Measurements from ENCODE around the gene CCDC158.

Gene CCDC158

GRCh38 chr4:76357981-76358380 is 63.0 kb downstream of the CCDC158 start:
- H3K27ac ChIP-seq = no peak overlapping the region
- no peak for TF ChIP-seq CTCF (conservative IDR thresholded peaks at IDR 0.05)

- no peak for TF ChIP-seq CTCF (conservative IDR thresholded peaks at IDR 0.05)
- no peak overlapping the region for H3K27ac ChIP-seq
Observed at GRCh38 chr4:76354517-76355473, 66.1 kb downstream of the CCDC158 start.

- TF ChIP-seq CTCF (conservative IDR thresholded peaks at IDR 0.05) = no peak
- H3K27ac ChIP-seq = no peak overlapping the region
Observed at GRCh38 chr4:76342803-76343202, 78.1 kb downstream of the CCDC158 start.

GRCh38 chr4:76342191-76342590 is 78.8 kb downstream of the CCDC158 start:
- no peak overlapping the region for H3K27ac ChIP-seq
- TF ChIP-seq CTCF (conservative IDR thresholded peaks at IDR 0.05) = no peak

- TF ChIP-seq CTCF (conservative IDR thresholded peaks at IDR 0.05) = no peak
- no peak overlapping the region for H3K27ac ChIP-seq
Observed at GRCh38 chr4:76341063-76341462, 79.9 kb downstream of the CCDC158 start.

- TF ChIP-seq CTCF (conservative IDR thresholded peaks at IDR 0.05) = no peak
- peak overlapping the region; percentile 47 for H3K27ac ChIP-seq
Observed at GRCh38 chr4:76339364-76339763, 81.6 kb downstream of the CCDC158 start.

- no peak for TF ChIP-seq CTCF (conservative IDR thresholded peaks at IDR 0.05)
- no peak overlapping the region for H3K27ac ChIP-seq
Observed at GRCh38 chr4:76334885-76335284, 86.1 kb downstream of the CCDC158 start.

Measured in VCaP (cell line).